CD4-positive, alpha-beta T cell (primary cell): ENCODE measurements around the gene GRIPAP1. TPM values are rescaled to one million over a fixed set of nuclear protein-coding genes. Genes with fewer than 3 reads are reported as not detected.

Source experiments
- ATAC-seq: fragments of 200-7000 bp; cut with Tn5 transposase; one replicate; pipeline ENCODE4 v1.10.0; 2022; ENCODE audit warnings: mild to moderate bottlenecking; ENCODE audit not compliant: poor library complexity
- CTCF ChIA-PET: fragments of 350-600 bp; sonication (Branson Sonifier 250); formaldehyde crosslinking; loops from one replicate; lab custom pipeline; 2021; ENCODE audit warnings: antibody characterized with exemption, inconsistent platforms; lab: Charles Lee
- POLR2A ChIA-PET: fragments of 350-600 bp; sonication (Branson Sonifier 250); formaldehyde crosslinking; loops from one replicate; lab custom pipeline; 2021; ENCODE audit warnings: antibody characterized with exemption, inconsistent platforms; lab: Charles Lee
- DNase-seq, 14 experiments: peaks; one replicate each; pipeline ENCODE4 v3.0.0-alpha.2; 2013 to 2020; ENCODE audit warnings: mixed read lengths in 2 of 14
- H3K27ac ChIP-seq, 2 donors: one replicate each; pipeline versions ENCODE4 v1.5.1 to v1.7.0; 2013; ENCODE audit warnings: low read length in 2 of 2, low read depth in 1 of 2, mild to moderate bottlenecking in 1 of 2
- H3K27me3 ChIP-seq, 2 experiments: 1 replicate in 1 of 2; 2 replicates in 1 of 2; pipeline versions ENCODE4 v1.6.1 to v1.7.0; 2013; ENCODE audit warnings: low read length in 2 of 2, control low read depth in 1 of 2, mild to moderate bottlenecking in 1 of 2, moderate library complexity in 1 of 2; ENCODE audit not compliant: insufficient read depth in 2 of 2, control insufficient read depth in 1 of 2
- H3K36me3 ChIP-seq: one replicate; pipeline ENCODE4 v1.6.1; 2013; ENCODE audit warnings: low read length, control low read depth; ENCODE audit not compliant: insufficient read depth
- H3K4me1 ChIP-seq: one replicate; pipeline ENCODE4 v1.6.1; 2013; ENCODE audit warnings: low read length, control low read depth; ENCODE audit not compliant: insufficient read depth
- H3K4me3 ChIP-seq: one replicate; pipeline ENCODE4 v1.5.1; 2013; ENCODE audit warnings: mild to moderate bottlenecking, low read length, moderate library complexity
- H3K9me3 ChIP-seq, 2 experiments: 1 replicate in 1 of 2; 2 replicates in 1 of 2; pipeline versions ENCODE4 v1.6.1 to v1.7.0; 2013; ENCODE audit warnings: low read length in 2 of 2, mild to moderate bottlenecking in 2 of 2, control low read depth in 1 of 2, moderate library complexity in 1 of 2; ENCODE audit not compliant: control insufficient read depth in 1 of 2, insufficient read depth in 1 of 2
- H3K27ac Mint-ChIP-seq: one replicate; pipeline ENCODE4 v1.8.0; 2020; ENCODE audit warnings: mixed read lengths
- H3K27me3 Mint-ChIP-seq: one replicate; pipeline ENCODE4 v1.8.0; 2021; ENCODE audit warnings: mixed read lengths
- H3K36me3 Mint-ChIP-seq: one replicate; pipeline ENCODE4 v1.8.0; 2021; ENCODE audit warnings: low read depth, mixed read lengths
- H3K4me1 Mint-ChIP-seq: one replicate; pipeline ENCODE4 v1.8.0; 2021; ENCODE audit warnings: low read depth, mixed read lengths
- H3K4me3 Mint-ChIP-seq: one replicate; pipeline ENCODE4 v1.8.0; 2020; ENCODE audit warnings: mild to moderate bottlenecking, mixed read lengths
- H3K9me3 Mint-ChIP-seq: one replicate; pipeline ENCODE4 v1.8.0; 2020; ENCODE audit warnings: mixed read lengths
- CTCF ChIP-seq: fragments of 200-600 bp; IDR thresholded peaks from one replicate; pipeline ENCODE4 v1.8.0; 2022; ENCODE audit warnings: antibody characterized with exemption, mild to moderate bottlenecking
- intact Hi-C, 2 experiments: fragments of 100-400 bp; cut with DNase I in 1 of 2; cut with micrococcal nuclease in 1 of 2; formaldehyde crosslinking; loops; one replicate each; pipeline versions ENCODE4 v1.15.1 to v1.9.0; 2023 to 2025; cut with DNase I, micrococcal nuclease
- total RNA-seq, 174 experiments: library from RNA in 2 of 174; stranded (reverse) in 2 of 174; gene quantifications; one replicate each; pipeline ENCODE4 v1.2.3 and lab custom pipeline; 2021 to 2026

Gene GRIPAP1
- total RNA-seq, 2 experiments from 2014 or later: 100 to 101 TPM

- ATAC-seq: no peak
- H3K36me3 Mint-ChIP-seq: peaks cover 38% of the 10 kb centered on the region
- H3K27ac ChIP-seq: no peak overlapping the region
- DNase-seq: no peak
- POLR2A ChIA-PET: no interaction called here
- H3K4me1 Mint-ChIP-seq: no peaks in the 10 kb centered on the region
- no peaks in the 10 kb centered on the region for H3K4me1 ChIP-seq
- no peaks in the 10 kb centered on the region for H3K27me3 Mint-ChIP-seq
- H3K27ac Mint-ChIP-seq: no peak overlapping the region
- no peaks in the 10 kb centered on the region for H3K9me3 Mint-ChIP-seq
- no peak for TF ChIP-seq CTCF
- CTCF ChIA-PET: no interaction called here
- peaks cover 28% of the 10 kb centered on the region for H3K36me3 ChIP-seq
- H3K9me3 ChIP-seq: no peaks in the 10 kb centered on the region
- H3K27me3 ChIP-seq: no peaks in the 10 kb centered on the region
- intact Hi-C loops: no loop called here
- H3K4me3 ChIP-seq: no peak overlapping the region
- H3K4me3 Mint-ChIP-seq: no peak overlapping the region
Observed at GRCh38 chrX:49029876-49030275, 27.8 kb upstream of the GRIPAP1 start.

DNA sequence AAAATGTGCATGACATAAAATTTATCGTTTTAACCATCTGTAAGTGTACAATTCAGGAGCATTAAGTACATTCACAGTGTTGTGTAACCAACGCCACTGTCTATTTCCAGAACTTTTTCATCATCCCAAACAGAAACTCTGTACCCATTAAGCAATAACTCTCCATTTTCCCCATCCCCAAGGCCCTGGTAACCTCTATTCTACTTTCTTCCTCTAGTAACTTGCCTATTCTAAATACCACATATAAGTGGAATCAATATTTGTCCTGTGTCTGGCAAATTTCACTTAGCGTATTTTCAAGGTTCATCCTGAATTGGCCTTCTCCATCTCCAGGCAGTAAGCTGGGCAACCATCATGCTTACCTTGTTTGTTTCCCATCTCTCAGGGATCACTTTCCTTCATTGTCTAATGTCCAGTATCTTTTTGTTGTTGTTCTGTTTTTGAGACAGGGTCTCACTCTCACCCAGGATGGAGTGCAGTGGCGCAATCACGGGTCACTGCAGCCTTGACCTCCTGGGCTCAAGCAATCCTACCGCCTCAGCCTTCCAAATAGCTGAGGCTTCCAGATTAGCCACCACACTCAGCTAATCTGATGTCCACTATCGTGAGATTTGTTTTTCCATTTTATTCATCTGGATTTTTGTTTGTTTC lies 17.7 kb upstream of the GRIPAP1 start:
- no peak for TF ChIP-seq CTCF
- Mint-ChIP-seq H3K4me3 (no peak overlapping the region), H3K36me3 (no peaks in the 10 kb centered on the region), H3K27ac (no peak overlapping the region), H3K9me3 (no peaks in the 10 kb centered on the region), H3K4me1 (no peaks in the 10 kb centered on the region), H3K27me3 (no peaks in the 10 kb centered on the region)
- ChIA-PET POLR2A (no interaction called here), CTCF (no interaction called here)
- Histone ChIP-seq H3K4me1 (no peaks in the 10 kb centered on the region), H3K36me3 (no peaks in the 10 kb centered on the region), H3K27ac (no peak overlapping the region), H3K4me3 (no peak overlapping the region), H3K9me3 (no peaks in the 10 kb centered on the region), H3K27me3 (no peaks in the 10 kb centered on the region)
- no peak for DNase-seq
- intact Hi-C loops: no loop called here
- ATAC-seq: no peak

DNA sequence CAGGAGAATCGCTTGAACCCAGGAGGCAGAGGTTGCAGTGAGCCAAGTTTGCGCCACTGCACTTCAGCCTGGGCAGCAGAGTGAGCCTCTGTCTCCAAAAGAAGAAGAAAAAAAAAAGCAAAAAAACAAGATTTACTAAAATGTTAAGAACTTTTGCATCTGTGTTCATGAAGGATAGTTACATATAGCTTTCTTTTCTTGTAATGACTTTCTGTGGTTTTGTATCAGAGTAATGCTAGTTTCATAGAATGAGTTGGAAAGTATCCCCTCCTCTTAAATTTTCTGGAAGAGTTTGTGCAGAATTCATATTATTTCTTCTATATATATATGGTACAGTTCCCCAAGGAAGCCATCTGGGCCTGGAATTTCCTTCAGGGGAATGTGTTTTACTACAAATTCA lies 17.0 kb upstream of the GRIPAP1 start:
- TF ChIP-seq CTCF: no peak
- H3K36me3 ChIP-seq: no peaks in the 10 kb centered on the region
- H3K36me3 Mint-ChIP-seq: no peaks in the 10 kb centered on the region
- H3K9me3 Mint-ChIP-seq: no peaks in the 10 kb centered on the region
- no peaks in the 10 kb centered on the region for H3K4me1 ChIP-seq
- H3K27ac ChIP-seq: no peak overlapping the region
- ATAC-seq (no peak), DNase-seq (no peak)
- POLR2A ChIA-PET: no interaction called here
- H3K4me1 Mint-ChIP-seq: no peaks in the 10 kb centered on the region
- no peak overlapping the region for H3K4me3 Mint-ChIP-seq
- CTCF ChIA-PET: no interaction called here
- no peaks in the 10 kb centered on the region for H3K27me3 ChIP-seq
- intact Hi-C loops: no loop called here
- H3K27ac Mint-ChIP-seq: no peak overlapping the region
- H3K27me3 Mint-ChIP-seq: no peaks in the 10 kb centered on the region
- no peaks in the 10 kb centered on the region for H3K9me3 ChIP-seq
- H3K4me3 ChIP-seq: no peak overlapping the region
